Hematopoietic multipotent progenitor cell treated with erythropoietin and hydrocortisone succinate and interleukin-3 and kit ligand, for 6 days (in vitro differentiated cells): Measurements from ENCODE around the gene MUCL3.
"Not testable (repeated sequence)": the region's sequence is repeated elsewhere in the genome, so short reads cannot be mapped to it uniquely, and the experiment has no call there.

Experiments
- DNase-seq: peaks from one replicate; pipeline ENCODE4 v3.0.0-alpha.2; 2015

MUCL3 gene

GRCh38 chr6:30940361-30940986 lies at the start of gene MUCL3:
MUCL3 (plus strand) TSS chr6:30940973; CDS start chr6:30941000, 27 bp downstream.
- no peak for DNase-seq

DNA sequence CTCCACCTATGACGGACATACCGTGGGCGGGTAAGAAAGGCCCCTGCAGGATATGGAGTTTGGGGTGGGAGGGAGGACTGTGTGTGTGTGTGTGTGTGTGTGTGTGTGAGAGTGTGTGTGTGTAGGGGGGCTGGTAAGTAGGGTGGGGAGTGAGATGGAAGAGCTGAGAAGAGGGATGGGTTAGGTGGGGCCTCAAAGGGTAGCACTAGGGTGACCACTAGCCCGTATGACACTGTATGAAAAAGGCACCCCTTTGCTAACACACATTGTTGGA lies 49.4 kb upstream of the MUCL3 start:
- no peak for DNase-seq

DNA sequence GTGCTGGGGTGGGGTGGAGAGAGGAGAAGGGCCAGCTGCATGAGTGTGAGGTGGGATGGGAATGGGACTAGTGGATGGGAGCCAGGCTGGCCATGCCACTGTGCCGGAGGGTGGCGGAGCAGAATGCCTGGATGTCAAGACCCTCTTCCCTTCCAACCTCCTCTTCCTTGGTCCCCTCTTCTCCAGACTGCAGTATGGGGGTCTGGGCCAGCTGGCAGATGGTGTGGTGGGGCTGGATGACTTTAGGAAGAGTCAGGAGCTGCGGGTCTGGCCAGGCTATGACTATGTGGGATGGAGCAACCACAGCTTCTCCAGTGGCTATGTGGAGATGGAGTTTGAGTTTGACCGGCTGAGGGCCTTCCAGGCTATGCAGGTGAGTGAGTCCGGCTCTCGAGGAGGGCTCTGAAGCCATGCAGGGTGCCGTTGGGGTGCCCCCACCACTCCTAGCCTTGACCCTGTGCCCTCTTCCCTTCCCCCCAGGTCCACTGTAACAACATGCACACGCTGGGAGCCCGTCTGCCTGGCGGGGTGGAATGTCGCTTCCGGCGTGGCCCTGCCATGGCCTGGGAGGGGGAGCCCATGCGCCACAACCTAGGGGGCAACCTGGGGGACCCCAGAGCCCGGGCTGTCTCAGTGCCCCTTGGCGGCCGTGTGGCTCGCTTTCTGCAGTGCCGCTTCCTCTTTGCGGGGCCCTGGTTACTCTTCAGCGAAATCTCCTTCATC lies 48.8 kb upstream of the MUCL3 start:
- DNase-seq, result no peak

DNA sequence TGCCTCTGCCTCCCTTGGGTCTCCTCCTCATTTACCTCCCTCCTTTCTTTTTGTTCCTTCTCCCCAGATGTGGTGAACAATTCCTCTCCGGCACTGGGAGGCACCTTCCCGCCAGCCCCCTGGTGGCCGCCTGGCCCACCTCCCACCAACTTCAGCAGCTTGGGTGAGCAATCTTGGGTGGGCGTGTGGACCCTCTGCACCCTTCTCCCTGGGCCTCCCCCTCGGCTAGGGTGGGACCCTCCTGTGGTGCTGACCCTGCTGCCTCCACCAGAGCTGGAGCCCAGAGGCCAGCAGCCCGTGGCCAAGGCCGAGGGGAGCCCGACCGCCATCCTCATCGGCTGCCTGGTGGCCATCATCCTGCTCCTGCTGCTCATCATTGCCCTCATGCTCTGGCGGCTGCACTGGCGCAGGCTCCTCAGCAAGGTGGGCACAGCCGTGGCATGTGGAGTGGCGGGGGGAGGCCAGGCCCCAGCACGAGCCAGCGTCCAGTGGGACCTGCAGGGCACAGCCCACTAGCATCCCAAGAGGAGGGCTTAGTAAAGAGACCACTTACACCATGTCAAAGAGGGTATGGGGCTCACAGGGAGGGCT lies 47.7 kb upstream of the MUCL3 start:
- DNase-seq, result no peak

DNA sequence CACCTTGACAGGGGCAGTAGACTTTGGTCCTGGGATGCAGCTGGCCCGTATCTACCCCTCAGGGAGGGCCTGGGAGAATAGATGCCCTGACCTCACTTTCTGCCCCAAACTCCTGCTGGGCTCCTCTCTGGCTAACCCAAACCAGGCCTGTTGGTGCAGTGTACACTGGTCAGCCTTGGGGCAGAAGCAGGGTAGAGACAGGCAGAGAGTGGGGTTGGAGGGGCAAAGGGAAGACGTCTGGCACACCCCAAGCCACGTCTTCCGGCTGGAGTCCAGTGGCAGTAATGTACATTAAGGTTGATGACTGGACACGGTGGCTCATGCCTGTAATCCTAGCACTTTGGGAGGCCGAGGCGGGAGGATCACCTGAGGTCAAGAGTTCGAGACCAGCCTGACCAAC lies 47.1 kb upstream of the MUCL3 start:
- no peak for DNase-seq

DNA sequence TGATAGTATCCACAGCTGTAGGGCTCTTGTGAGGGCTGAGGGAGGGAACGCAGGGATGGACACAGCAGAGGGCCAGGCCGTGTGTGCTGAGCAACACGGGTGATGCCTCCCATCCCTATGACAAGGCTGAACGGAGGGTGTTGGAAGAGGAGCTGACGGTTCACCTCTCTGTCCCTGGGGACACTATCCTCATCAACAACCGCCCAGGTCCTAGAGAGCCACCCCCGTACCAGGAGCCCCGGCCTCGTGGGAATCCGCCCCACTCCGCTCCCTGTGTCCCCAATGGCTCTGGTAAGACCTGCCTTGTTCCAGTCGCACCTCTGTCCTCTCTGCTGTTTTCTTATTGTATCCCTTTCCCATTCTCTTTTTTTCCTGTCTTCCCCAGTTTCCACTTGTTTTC lies 46.4 kb upstream of the MUCL3 start:
- DNase-seq, result no peak

- no peak for DNase-seq
Observed at GRCh38 chr6:30894935-30895334, 45.8 kb upstream of the MUCL3 start.

- DNase-seq, result no peak
Observed at GRCh38 chr6:30895343-30895742, 45.4 kb upstream of the MUCL3 start.

DNA sequence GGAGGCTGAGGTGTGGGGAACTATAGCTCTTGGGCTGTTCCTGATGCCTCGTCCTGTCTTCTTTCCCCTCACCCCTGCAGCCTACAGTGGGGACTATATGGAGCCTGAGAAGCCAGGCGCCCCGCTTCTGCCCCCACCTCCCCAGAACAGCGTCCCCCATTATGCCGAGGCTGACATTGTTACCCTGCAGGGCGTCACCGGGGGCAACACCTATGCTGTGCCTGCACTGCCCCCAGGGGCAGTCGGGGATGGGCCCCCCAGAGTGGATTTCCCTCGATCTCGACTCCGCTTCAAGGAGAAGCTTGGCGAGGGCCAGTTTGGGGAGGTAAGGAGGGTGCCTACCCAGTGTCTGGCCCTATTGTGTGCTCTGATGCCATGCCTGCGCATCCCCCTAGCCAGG lies 44.2 kb upstream of the MUCL3 start:
- no peak for DNase-seq

GRCh38 chr6:30897882-30898281 lies 42.9 kb upstream of the MUCL3 start:
- no peak for DNase-seq

DNA sequence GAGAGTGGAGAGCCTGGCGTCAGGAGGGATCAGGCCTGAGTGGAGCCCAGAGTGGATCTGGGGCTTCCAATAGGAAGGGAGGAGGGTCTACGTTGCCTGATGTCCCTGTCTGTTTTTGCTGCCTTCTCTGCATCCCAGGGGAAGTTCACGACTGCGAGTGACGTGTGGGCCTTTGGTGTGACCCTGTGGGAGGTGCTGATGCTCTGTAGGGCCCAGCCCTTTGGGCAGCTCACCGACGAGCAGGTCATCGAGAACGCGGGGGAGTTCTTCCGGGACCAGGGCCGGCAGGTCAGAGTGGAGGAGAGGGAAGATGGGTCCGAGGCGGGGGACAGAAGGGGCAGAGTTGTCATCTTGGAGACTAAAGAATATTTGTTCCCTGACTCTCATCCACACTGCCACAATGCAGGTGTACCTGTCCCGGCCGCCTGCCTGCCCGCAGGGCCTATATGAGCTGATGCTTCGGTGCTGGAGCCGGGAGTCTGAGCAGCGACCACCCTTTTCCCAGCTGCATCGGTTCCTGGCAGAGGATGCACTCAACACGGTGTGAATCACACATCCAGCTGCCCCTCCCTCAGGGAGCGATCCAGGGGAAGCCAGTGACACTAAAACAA lies 41.9 kb upstream of the MUCL3 start:
- DNase-seq, result no peak

- no peak for DNase-seq
Observed at GRCh38 chr6:30900863-30901417, 39.8 kb upstream of the MUCL3 start.

GRCh38 chr6:30901436-30901835 lies 39.3 kb upstream of the MUCL3 start:
- no peak for DNase-seq

DNA sequence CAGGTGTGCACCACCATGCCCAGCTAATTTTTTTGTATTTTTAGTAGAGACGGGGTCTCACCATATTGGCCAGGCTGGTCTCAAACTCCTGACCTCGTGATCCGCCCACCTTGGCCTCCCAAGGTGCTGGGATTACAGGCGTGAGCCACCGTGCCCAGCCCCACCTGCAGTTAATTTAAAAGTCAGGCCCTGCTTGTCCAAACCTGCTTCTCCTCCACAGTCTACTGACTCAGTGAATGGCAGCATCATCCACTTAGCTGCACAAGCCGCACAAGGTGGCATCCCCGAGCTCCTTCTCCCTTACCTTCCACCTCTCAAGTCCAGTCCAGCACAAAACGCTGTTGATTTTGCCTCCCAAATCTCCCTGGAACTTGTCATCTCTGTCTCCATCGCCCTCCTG lies 38.6 kb upstream of the MUCL3 start:
- DNase-seq, result not testable (repeated sequence)

DNA sequence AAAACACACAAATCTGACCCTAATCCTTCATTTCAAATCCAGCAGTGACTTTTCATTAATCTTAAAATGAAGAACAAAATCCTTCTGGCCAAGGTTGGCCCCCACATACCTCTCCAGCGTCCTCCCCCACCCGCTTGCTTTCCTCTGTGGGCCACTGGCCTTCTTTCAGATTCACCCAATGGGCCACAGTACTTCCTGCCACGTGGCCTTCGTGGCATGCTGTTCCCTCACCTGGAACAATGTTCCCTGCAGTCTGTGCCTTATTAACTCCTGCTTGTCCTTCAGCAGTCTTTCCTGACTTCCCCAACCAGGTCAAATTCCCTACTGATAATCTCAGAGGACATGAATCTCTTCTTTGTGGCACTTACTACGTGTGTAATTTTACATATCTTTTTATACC lies 38.1 kb upstream of the MUCL3 start:
- no peak for DNase-seq

GRCh38 chr6:30903236-30903635 lies 37.5 kb upstream of the MUCL3 start:
- DNase-seq, result no peak

- DNase-seq, result not testable (repeated sequence)
Observed at GRCh38 chr6:30907290-30907757, 33.4 kb upstream of the MUCL3 start.

- DNase-seq, result peak; percentile 99
Observed at GRCh38 chr6:30907758-30908591, 32.8 kb upstream of the MUCL3 start, which contains the start of gene GTF2H4. GTF2H4 (plus strand) TSS chr6:30908207.

DNA sequence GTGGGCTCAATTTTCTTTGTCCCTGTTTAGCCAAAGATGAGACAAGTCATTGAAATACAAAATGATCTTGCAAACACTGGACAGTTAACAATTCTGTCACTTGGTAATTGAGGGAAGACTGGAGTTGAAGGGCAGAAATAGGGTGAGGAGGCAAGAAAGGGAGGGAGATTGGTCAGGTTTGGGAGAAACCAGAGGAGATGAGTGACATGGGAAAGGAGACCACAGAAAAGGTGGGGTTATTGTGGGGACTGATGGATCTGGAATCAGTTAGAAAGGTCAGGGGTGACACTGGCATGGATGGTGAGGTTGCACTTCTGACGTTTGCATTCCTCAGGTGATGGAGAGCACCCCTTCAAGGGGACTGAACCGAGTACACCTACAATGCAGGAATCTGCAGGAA lies 32.1 kb upstream of the MUCL3 start:
- no peak for DNase-seq

DNA sequence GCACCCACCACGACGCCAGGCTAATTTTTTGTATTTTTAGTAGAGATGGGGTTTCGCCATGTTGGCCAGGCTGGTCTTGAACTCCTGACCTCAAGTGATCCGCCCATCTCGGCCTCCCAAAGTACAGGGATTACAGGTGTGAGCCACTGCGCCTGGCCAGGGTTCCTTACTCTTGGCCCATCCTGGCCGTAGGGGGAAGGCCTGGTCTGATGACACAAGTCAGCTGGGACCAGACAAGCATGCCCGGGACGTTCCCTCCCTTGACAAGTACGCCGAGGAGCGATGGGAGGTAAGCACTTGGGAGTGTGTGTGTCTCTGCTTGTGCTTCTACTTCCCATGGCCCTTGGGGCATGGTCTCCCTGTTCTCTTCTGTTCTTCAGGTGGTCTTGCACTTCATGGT lies 30.3 kb upstream of the MUCL3 start:
- not testable (repeated sequence) for DNase-seq

DNA sequence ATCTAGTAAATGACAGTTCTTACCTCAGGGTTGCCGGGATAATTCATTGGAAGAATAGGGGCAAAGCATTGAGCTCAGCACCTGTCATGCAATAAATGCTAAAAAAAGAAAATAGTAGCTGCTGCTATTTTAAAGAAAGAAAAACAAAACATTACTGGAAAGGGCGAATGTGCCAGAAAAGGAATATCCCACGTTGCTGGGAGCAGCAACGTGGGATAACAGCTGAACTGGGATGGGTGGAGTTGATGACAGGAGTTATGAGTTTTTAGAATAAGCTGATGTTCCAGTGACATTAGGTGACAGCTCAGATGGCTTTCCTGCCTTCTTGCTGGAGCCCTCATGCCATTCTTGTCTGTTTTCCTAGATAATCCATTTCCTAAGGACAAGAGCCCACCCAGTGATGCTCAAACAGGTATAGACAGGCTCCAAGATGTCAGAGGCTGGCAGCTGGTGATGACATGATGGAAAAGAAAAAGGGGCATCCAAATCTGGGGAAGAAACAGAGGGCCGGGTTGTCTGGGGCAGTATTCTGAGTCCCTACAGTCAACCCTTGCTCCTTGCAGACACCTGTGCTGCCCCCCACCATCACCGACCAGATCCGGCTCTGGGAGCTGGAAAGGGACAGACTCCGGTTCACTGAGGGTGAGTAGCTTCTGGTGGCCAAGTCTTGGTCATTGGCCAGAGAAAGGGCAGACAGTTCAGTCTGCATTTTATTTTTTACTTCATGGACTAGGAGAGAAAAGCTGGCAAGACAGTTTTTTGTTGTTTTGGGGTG lies 27.8 kb upstream of the MUCL3 start:
- DNase-seq, result no peak

DNA sequence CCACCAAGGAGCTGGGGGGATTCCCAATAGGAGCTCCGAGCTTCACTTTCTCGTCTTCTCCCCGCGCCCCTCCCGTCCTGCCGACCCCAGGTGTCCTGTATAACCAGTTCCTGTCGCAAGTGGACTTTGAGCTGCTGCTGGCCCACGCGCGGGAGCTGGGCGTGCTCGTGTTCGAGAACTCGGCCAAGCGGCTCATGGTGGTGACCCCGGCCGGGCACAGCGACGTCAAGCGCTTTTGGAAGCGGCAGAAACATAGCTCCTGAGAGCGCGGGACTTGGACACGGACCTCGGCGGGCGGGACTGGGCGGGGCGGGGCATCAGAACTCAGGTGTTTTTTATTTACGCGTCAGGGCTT lies 27.1 kb upstream of the MUCL3 start:
- DNase-seq, result peak; percentile 11
